HG02610 (cell line): ENCODE results near the gene ZBTB5.
"Not testable (repeated sequence)": the region's sequence is repeated elsewhere in the genome, so short reads cannot be mapped to it uniquely, and the experiment has no call there.

ENCODE experiments used
- ATAC-seq: cut with Tn5 transposase; IDR thresholded peaks from one replicate; pipeline ENCODE4 v1.9.1; 2021; ENCODE audit warnings: mild to moderate bottlenecking, moderate library complexity; ENCODE audit not compliant: unreplicated experiment

The ZBTB5 gene

DNA sequence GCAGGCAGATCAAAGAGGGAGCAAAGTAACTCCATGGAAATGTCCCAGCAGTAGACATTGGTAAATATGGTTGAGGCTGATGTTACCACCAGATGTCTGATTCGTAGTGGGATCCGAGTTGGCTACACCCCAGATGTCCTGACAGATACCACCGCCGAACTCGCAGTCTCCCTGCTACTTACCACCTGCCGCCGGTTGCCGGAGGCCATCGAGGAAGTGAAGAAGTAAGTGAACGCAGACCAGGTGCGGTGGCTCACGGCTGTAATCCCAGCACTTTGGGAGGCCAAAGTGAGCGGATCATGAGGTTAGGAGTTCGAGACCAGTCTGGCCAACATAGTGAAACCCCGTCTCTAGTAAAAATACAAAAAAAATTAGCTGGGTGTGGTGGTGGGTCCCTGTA, 38.8 kb downstream of the ZBTB5 start:
- ATAC-seq = not testable (repeated sequence)

GRCh38 chr9:37425298-37425752, 39.9 kb downstream of the ZBTB5 start:
- no peak for ATAC-seq

- ATAC-seq = no peak
Observed at GRCh38 chr9:37424686-37425297, 40.5 kb downstream of the ZBTB5 start.

DNA sequence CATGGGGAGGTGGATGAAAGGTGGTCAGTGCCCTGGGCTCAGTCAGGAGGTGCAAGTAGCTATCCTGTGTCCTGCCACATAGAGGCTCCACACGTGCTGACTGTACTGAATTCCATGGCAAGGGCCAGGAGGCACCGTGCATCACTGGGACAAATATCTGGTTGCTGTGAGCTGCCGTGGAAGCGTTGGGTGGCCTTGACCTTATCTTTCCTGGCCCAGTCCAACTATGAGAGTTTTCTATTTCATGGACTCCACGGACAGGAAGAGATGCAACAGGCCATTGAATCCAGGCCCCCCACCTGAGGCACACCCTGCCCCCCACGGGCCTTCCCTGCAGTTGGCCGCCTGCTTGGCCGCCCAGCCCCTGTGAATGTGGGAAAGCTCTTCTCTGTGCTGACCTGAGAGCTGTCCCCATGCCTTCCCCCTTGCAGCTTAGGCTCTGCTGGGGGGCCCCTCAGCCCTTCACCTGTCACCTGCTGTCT, 41.0 kb downstream of the ZBTB5 start:
- no peak for ATAC-seq

DNA sequence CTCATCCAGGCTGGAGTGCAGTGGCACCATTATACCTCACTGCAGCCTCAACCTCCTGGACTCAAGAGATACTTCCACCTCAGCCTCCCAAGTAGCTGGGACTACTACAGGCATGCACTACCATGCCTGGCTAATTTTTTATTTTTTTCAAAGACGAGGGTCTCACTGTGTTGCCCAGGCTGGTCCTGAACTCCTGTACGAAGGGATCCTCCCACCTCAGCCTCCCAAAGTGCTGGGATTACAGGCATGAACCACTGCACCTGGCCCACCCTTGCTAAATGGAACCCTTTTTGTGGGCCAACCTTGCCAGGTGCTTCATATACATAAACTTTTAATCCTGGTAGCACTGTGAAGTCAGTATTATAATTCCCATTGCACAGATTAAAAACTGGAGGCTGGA, 41.7 kb downstream of the ZBTB5 start:
- ATAC-seq = no peak

DNA sequence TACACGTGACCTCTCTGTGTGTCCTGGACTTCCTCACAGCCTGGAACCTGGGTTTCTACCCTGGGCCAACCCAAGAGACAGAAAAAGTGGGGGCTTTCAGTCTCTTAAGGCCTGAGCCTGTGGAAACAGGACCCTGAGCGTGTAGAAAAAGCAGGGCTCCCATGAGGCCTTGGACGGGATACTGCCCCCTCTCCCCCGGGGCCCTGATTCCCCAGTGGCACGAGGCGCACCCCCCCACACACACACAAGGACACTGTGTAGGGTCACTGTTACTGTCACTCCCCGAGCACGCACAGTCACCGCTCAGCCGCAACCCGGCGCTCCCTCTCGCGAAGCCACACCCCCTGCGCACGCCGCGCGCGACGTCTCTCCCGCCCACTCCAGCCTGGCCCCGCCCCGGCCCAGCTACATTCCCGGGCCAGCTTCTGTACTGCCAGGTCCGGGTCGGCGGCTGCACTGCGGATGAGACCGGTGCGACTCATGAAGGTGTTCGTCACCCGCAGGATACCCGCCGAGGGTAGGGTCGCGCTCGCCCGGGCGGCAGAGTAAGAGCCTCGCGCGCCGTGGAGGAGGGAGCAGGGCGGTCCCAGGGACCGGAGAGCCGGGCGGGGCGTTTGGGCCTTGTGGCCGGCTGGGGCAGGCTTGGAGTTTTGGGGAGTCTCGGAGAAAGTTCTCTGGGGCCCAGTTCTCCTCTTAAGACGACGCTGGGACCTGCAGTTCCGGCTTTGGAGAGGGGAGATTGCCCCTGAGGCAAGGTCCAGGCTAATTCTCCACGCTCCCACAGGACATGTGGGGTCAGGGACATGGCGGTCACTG, 42.8 kb downstream of the ZBTB5 start, which contains the start of gene GRHPR:
TSS of gene GRHPR (plus strand) at position 408 of the 816 bp plus-strand sequence. CDS start at position 463, 55 bp downstream.
- peak; percentile 94 for ATAC-seq

GRCh38 chr9:37421914-37422288, 43.3 kb downstream of the ZBTB5 start:
- ATAC-seq = no peak

DNA sequence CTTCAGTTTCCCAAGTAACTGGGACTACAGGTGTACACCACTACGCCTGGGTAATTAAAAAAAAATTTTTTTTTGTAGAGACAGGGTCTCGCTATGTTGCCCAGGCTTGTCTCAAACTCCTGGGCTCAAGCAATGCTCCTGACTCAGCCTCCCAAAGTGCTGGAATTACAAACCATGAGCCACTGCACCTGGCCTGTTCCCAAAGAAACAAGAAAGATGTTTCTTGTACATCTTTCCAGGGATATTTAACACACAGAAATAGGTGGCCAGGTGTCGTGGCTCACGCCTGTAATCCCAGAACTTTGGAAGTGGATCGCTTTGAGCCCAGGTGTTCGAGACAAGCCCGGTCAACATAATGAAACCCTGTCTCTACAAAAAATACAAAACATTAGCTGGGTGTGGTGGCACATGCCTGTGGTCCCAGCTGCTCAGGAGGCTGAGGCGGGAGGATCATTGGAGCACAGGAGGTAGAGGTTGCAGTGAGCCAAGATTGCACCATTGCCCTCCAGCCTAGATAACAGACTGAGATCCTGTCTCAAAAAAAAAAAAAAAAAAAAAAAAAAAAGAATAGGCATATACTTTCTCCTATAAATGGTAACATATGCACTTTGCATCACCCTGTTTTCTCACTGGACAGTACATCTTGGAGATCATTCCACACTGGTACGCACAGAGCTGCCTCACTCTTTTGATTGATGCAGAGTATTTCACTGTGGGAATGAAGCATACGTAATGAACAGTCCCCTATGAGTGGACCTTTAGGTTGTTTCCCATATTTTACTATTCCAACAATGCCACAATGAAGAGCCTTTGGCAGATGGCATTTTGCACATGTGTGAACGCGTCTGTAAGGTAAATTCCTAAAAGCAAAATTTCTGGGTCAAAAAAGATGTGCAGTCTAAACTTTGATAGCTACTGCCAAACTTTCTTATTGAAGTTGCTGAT, 44.7 kb downstream of the ZBTB5 start:
- no peak for ATAC-seq

DNA sequence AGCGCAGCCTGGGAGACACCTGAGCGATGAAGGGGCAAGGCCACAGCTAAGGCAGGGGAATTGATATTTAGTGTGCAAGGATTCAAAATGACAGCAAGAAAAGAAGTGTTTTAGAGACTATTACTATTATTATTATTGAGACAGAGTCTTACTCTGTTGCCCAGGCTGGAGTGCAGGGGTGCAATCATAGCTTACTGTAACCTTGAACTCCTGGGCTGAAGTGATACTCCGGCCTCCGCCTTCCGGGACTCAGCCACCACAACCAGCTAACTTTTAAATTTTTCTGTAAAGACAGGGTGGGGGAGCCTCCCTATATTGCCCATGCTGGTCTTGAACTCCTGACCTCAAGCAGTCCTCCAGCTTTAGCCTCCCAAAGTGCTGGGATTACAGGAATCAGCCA, 46.0 kb downstream of the ZBTB5 start:
- ATAC-seq = no peak

GRCh38 chr9:37417857-37418618, 47.2 kb downstream of the ZBTB5 start:
- ATAC-seq = no peak

- ATAC-seq = no peak
Observed at GRCh38 chr9:37417252-37417803, 47.9 kb downstream of the ZBTB5 start.

DNA sequence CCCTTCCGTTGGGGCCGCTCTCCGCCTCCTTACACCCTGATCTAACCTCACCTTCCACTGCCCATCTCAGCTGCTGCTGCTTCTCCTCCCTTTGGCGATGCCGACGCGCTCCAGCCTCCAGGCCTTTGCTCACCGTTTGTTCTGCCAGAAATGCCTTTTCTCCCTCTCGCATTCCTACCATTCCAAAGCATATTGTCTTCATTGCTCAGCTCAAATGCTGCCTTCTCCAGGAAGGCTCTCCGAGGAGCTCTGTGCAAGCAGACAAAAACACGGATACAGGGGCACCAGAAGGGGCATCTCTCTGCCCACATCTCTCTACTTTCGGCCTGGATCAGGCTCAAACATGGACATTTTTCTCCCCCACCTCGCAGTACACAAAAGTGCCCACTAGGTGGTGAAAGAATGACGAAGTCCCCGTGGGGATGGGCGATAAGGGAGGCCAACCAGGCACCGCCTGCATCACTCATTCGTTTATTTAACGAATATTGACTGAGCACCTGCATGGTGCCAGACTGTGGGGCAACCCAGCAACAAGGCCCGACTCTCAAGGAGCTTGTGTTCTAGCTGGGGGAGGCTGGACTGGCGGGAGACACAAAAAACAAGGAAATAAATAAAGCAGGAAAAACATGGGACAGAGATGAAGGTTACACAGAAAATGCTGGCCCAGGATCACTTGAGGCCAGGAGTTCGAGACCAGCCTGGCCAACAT, 50.1 kb downstream of the ZBTB5 start:
- no peak for ATAC-seq

- no peak for ATAC-seq
Observed at GRCh38 chr9:37414503-37414943, 50.7 kb downstream of the ZBTB5 start.

DNA sequence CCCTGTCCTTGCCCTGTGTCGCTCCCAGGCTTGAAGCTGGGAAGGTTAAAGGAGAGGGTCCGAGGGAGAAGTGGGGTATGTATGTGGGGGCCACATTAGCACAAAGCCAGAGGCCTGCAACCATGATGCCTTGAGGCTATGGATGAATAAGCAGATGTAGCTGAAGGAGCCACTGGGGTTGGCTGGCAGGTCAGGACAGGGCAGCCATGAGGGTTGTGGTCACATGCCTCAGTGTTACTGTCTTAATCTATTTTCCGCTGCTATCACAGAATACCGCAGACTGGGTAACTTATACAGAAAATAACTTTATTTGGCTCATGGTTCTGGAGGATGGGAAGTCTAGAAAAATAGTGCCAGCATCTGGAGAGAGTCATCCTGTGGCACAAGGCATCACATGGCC, 51.9 kb downstream of the ZBTB5 start:
- ATAC-seq = no peak

DNA sequence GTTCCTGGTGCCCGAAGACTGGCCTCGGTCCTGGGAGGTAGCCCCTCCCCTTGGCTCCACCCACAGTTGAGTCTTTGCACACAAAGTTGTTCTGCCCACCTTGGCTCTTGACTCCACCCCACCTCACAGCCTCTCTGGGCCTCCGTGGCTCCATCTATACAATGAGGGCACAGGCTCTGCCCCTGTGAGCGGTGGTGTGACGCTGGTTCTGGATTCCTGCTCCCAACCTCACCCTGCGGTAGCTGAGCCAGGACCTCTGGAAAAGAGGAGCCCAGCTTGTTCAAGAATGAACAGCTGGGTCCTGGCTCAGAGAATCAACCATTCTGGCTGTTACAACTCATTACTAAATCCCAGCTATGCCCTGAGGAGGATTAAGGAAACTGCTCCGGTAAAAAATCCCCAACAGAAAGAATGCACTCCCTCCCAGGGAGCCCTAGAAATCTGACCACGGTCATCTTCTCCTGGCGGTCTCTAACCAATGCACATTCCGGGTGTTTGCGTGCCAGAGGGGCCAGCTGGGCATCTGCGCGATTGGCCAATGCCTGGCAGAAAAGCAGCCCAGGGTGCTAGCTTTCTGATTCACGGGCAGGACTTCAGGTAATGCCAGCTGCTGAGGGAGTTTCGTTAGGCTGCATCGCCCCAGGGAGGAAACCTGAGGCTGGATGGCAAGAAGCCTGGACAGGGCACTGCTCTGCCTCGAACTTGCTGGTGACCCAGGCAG, 52.7 kb downstream of the ZBTB5 start:
- no peak for ATAC-seq

- ATAC-seq = peak; percentile 39
Observed at GRCh38 chr9:37410969-37411785, 54.1 kb downstream of the ZBTB5 start.

DNA sequence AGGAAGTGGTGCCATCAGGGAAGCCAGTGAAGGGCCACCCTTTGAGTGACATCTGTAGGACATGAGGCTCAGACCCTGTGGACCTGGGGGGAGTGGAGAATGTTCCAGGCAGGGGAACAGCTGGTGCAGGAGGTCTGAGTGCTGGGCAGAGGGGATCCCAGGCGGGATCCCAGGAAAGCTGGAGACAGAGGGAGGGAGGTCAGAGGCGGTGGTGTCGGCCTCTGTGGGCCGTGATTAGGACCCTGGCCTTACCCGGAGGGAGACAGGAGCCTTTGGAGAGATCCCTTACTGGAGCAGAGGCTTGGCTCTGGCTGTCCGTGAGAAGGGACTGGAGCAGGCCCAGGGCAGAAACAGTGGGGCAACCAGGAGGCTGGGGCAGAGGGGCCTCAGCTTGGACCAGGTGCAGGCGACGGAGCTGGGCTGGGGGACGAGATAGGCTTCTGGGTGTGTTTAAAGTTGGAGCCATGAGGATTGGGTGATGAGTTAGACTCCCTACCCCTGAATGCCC, 54.8 kb downstream of the ZBTB5 start:
- no peak for ATAC-seq
